NT2/D1 (cell line): ENCODE data around the gene MT1H.

ENCODE experiments used
- SUZ12 ChIP-seq: IDR thresholded peaks from 2 replicates; pipeline ENCODE4 v1.6.1; 2011; ENCODE audit not compliant: insufficient read length, insufficient read depth; ENCODE audit errors: extremely low read depth
- YY1 ChIP-seq: IDR thresholded peaks from 2 replicates; pipeline ENCODE4 v1.6.1; 2011; ENCODE audit not compliant: insufficient read length, insufficient read depth

DNA sequence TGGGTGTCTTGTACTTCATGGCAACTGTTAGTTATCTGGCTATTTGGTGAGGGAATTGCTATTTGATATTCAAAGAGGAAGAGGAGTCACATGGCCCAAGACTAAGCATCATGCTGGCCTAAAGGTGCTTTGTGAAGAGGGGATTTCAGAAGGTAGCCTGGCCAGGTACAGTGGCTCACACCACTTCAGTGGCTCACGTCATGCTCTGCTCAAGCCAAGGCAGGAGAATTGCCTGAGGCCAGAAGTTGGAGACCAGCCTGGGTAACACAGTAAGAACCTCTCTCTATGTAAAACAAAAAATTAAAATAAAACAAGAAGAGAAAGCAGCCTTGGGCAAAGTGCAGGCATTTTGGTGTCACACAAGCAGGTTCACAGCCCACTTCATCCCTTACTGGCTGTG lies 24.3 kb upstream of the MT1H start:
- no peak for TF ChIP-seq YY1
- no peak for TF ChIP-seq SUZ12
